Kidney (tissue), 14 donors: Measurements from ENCODE around the gene FBXO36. TPM values are rescaled to one million over a fixed set of nuclear protein-coding genes. Genes with fewer than 3 reads are reported as not detected.
"Not testable (repeated sequence)": the region's sequence is repeated elsewhere in the genome, so short reads cannot be mapped to it uniquely, and the experiment has no call there.

ENCODE experiments used
- DNase-seq, 5 donors: peaks; one replicate each; pipeline ENCODE4 v3.0.0-alpha.2; 2013 to 2020
- FAIRE-seq: peaks from 2 replicates; lab custom pipeline; 2012; peaks lifted over from hg19 to GRCh38; lab: Jason Lieb, UNC
- H3K27ac ChIP-seq, 2 donors: one replicate each; pipeline ENCODE4 v1.7.0; 2013; ENCODE audit warnings: low read depth in 2 of 2, low read length in 2 of 2, inconsistent platforms in 1 of 2
- H3K27me3 ChIP-seq: one replicate; pipeline ENCODE4 v1.7.1; 2013; ENCODE audit warnings: low read length, inconsistent platforms; ENCODE audit not compliant: control insufficient read depth, insufficient read depth
- H3K36me3 ChIP-seq, 3 donors: one replicate each; pipeline versions ENCODE4 v1.7.0 to v1.7.1; 2013; ENCODE audit warnings: low read length in 3 of 3, control low read depth in 1 of 3, inconsistent platforms in 1 of 3; ENCODE audit not compliant: insufficient read depth in 3 of 3, control insufficient read depth in 2 of 3
- H3K4me1 ChIP-seq, 3 donors: one replicate each; pipeline versions ENCODE4 v1.7.0 to v1.7.1; 2013; ENCODE audit warnings: low read length in 3 of 3, inconsistent platforms in 1 of 3, low read depth in 1 of 3; ENCODE audit not compliant: control insufficient read depth in 2 of 3, insufficient read depth in 2 of 3
- H3K4me3 ChIP-seq, 3 donors: one replicate each; pipeline versions ENCODE4 v1.7.0 to v1.8.1; 2013; ENCODE audit warnings: low read length in 3 of 3, control low read depth in 1 of 3, inconsistent platforms in 1 of 3
- H3K9ac ChIP-seq, 3 donors: one replicate each; pipeline versions ENCODE4 v1.7.0 to v1.7.1; 2013; ENCODE audit warnings: low read length in 3 of 3, control low read depth in 1 of 3, inconsistent platforms in 1 of 3
- H3K9me3 ChIP-seq, 3 donors: one replicate each; pipeline versions ENCODE4 v1.7.0 to v1.7.1; 2013; ENCODE audit warnings: low read length in 3 of 3, control low read depth in 1 of 3, inconsistent platforms in 1 of 3; ENCODE audit not compliant: control insufficient read depth in 2 of 3, insufficient read depth in 1 of 3
- intact Hi-C: fragments of 100-400 bp; cut with DNase I; formaldehyde crosslinking; loops from one replicate; pipeline ENCODE4 v1.11.1; 2022
- polyA plus RNA-seq: library from polyadenylated mRNA; stranded (reverse); fragments of 350-450 nt; fragmentation: Illumina TruSeq; extraction: RNeasy Lipid Tissue Mini Kit (QIAGEN cat#74804); gene quantifications from one replicate; pipeline ENCODE4 v1.2.3, GENCODE V29; 2014; ENCODE audit warnings: low read depth, low replicate concordance; ENCODE audit not compliant: insufficient read depth
- total RNA-seq: library from RNA; stranded (reverse); fragmentation: NEBNext Ultra II Directional; extraction: Animal tissue kit (Norgen Biotek cat#: 25700); gene quantifications from one replicate; pipeline ENCODE4 v1.2.1, GENCODE V29; 2021
- TF ChIP-seq, protein P1 (sequence below): IDR thresholded peaks from 3 replicates; pipeline ENCODE4 v1.5.1; 2012; ENCODE audit warnings: mild to moderate bottlenecking, moderate library complexity, borderline replicate concordance; ENCODE audit not compliant: insufficient read depth; ENCODE audit errors: extremely low read depth
- donor health status: control.
- donor health status: control.
- donor health status: control.
- donor health status: control.
- donor health status: control.
- donor health status: DM: yes; HTN: yes; CAD: no.
- donor health status: Normal renal cell carcinoma (clear cell type).

FBXO36 gene
- total and polyA plus RNA-seq, 2 donors from 2014 or later = 3.8 to 5.4 TPM

DNA sequence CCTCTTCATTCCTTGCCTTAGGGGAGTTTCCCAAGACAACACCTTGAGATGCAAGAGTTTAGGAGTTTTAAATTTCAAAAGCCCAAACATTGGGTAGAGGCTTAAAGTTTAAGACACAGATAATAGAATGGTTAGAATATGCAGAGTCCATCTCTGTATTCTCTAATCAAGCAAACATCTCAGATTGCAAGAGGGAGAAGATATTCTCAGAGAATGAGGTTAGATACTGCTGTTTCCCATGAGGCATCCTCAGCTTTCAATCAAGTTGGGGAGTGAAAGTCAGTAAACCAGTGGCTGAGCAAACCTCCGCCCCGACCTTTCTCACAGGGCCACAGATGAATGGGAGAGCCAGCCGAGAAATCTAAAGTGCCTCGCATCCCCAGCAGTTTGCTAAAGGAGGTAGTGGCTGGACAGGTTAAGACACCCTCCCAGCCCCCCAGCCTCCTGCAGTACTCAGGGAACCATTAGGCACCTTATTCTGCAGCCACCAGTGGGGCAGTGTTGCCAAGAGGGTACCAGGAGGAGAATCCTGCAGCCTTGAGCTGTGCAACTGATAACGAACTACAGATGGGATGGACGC is 30.0 kb downstream of the FBXO36 start:
- FAIRE-seq (no peak), DNase-seq (no peak)
- TF ChIP-seq, protein P1, sequence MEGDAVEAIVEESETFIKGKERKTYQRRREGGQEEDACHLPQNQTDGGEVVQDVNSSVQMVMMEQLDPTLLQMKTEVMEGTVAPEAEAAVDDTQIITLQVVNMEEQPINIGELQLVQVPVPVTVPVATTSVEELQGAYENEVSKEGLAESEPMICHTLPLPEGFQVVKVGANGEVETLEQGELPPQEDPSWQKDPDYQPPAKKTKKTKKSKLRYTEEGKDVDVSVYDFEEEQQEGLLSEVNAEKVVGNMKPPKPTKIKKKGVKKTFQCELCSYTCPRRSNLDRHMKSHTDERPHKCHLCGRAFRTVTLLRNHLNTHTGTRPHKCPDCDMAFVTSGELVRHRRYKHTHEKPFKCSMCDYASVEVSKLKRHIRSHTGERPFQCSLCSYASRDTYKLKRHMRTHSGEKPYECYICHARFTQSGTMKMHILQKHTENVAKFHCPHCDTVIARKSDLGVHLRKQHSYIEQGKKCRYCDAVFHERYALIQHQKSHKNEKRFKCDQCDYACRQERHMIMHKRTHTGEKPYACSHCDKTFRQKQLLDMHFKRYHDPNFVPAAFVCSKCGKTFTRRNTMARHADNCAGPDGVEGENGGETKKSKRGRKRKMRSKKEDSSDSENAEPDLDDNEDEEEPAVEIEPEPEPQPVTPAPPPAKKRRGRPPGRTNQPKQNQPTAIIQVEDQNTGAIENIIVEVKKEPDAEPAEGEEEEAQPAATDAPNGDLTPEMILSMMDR = no peak
- H3K27me3 ChIP-seq = no peaks in the 10 kb centered on the region
- no peak overlapping the region for H3K9ac ChIP-seq
- H3K9me3 ChIP-seq = no peaks in the 10 kb centered on the region
- no peaks in the 10 kb centered on the region for H3K36me3 ChIP-seq
- intact Hi-C loops = no loop called here
- H3K27ac ChIP-seq = no peak overlapping the region
- no peak overlapping the region for H3K4me3 ChIP-seq
- no peaks in the 10 kb centered on the region for H3K4me1 ChIP-seq

DNA sequence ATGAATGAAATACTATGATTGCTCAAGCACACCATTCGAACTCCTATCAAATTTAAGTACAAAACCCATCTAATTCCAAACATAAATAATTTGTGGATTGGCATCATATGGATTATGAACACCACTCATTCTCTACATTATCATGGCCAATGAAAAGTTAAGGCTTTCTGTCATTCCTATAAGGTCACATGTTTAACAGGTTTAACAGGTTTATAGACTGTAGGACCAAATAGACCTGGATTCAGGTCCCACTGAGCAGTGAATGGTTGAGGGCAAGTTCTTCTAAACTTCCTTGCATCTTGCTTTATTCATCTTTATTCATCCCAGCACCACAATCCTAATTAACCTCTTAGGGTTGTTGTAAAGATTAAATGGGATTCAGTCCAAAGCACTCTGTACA is 33.4 kb downstream of the FBXO36 start:
- FAIRE-seq = no peak
- intact Hi-C loops = no loop called here
- H3K9ac ChIP-seq = no peak overlapping the region

DNA sequence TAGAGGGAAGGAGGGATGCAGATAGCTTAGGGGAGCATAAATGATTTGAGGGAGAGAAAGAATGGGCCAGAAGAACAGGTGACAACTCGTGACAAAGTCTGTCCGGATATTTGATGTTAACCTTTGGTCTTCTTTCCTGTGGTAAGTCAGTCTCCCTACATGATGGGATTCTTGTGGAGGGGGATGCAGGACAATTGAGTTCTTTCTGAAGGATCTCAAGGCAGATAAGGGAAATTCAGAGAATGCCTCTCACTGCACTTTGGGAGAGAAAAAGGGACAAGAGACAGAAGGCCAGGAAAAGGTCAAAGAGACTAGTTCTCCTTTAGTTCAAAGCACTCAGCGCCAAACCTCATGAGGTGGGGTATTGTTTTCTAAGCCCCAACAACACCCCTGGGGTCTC is 34.2 kb downstream of the FBXO36 start:
- intact Hi-C loops = no loop called here
- Histone ChIP-seq H3K27me3 (no peaks in the 10 kb centered on the region), H3K36me3 (no peaks in the 10 kb centered on the region), H3K4me1 (no peaks in the 10 kb centered on the region), H3K9ac (no peak overlapping the region), H3K9me3 (no peaks in the 10 kb centered on the region), H3K27ac (no peak overlapping the region), H3K4me3 (no peak overlapping the region)
- FAIRE-seq (no peak), DNase-seq (no peak)
- TF ChIP-seq, protein P1 = no peak

More for the DNA sequence above, 33.4 kb downstream of the FBXO36 start:
- Histone ChIP-seq H3K36me3 (no peaks in the 10 kb centered on the region), H3K4me3 (no peak overlapping the region), H3K27ac (no peak overlapping the region), H3K27me3 (no peaks in the 10 kb centered on the region), H3K4me1 (no peaks in the 10 kb centered on the region), H3K9me3 (no peaks in the 10 kb centered on the region)
- TF ChIP-seq, protein P1 = no peak
- no peak for DNase-seq

DNA sequence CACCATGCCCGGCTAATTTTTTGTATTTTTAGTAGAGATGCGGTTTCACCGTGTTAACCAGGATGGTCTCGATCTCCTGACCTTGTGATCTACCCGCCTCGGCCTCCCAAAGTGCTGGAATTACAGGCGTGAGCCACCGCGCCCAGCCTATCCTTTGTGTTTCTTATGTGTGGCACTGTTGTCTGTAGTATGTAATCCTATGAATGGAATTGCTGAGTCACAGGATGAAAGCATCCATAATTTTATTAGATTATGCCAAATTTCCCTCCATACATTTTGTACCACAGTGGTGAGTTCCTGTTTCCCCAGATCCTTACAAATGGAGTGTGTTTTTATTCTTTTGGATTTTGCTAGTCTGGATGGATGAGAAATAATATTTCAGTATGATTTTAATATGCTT is 41.3 kb downstream of the FBXO36 start:
- H3K9me3 ChIP-seq, H3K27ac ChIP-seq, intact Hi-C loops, FAIRE-seq, H3K4me1 ChIP-seq, H3K27me3 ChIP-seq, H3K36me3 ChIP-seq, DNase-seq, H3K9ac ChIP-seq, H3K4me3 ChIP-seq: not testable (repeated sequence)
